Measurements from ENCODE around the gene CDK5. TPM values are rescaled to one million over a fixed set of nuclear protein-coding genes. Genes with fewer than 3 reads are reported as not detected.
A peak's percentile ranks its signal among the peaks of the same experiment; 100 is the strongest.
"Not testable (repeated sequence)": the region's sequence is repeated elsewhere in the genome, so short reads cannot be mapped to it uniquely, and the experiment has no call there.

CDK5 gene
- total RNA-seq, 5 donors from 2014 or later (not counting 1 experiment from before 2014, with no cell fraction given) = 5.3 to 8.4 (median 6.5) TPM

- peaks cover 50 to 98% of the 10 kb centered on the region in 2 experiments for H3K4me1 ChIP-seq (ENCODE audit: control insufficient read depth in 1 of 2, extremely low read depth in 1 of 2, insufficient read depth in 2 of 2, low read length in 2 of 2)
- ATAC-seq (replicated peaks in 1 of 4) (no peak), DNase-seq (peak in 1 of 35 experiments; percentile 54)
- Mint-ChIP-seq H3K4me1 (peaks cover 76 to 92% (median 80%) of the 10 kb centered on the region in 3 donors), H3K27ac (peak overlapping the region; percentile 91 to 95), H3K27me3 (peaks cover 0 to 2% of the 10 kb centered on the region in 2 donors), H3K36me3 (peaks cover 10% of the 10 kb centered on the region), H3K9me3 (no peaks in the 10 kb centered on the region), H3K4me3 (peak overlapping the region; percentile 58 to 84 (median 71))
- POLR2A ChIA-PET = interaction anchor here in 1 of 2 donors (1.1 kb wide), 1 partner anchor 15 kb away, joined by 11 read pairs; the partner anchor contains the start of gene ABCB8
- H3K4me3 ChIP-seq (ENCODE audit: control insufficient read depth in 1 of 2, extremely low read depth in 1 of 2, low read length in 1 of 2) = peak overlapping the region in 1 of 2 donors; percentile 30
- CTCF ChIA-PET = interaction anchor here in 1 of 2 donors (1.1 kb wide), 1 partner anchor 15 kb away, joined by 19 read pairs; the partner anchor contains the start of gene ABCB8
- H3K27ac ChIP-seq (ENCODE audit: low read length) = peak overlapping the region; percentile 95
- no peaks in the 10 kb centered on the region for H3K9me3 ChIP-seq
- 73% methylated on average over 20 of the region's 23 CpGs for WGBS (ENCODE audit: insufficient coverage)
- peaks cover 0 to 10% of the 10 kb centered on the region in 2 experiments for H3K27me3 ChIP-seq (replicated peaks in 1 of 2; ENCODE audit: control insufficient read depth in 2 of 2, extremely low read depth in 1 of 2, insufficient read depth in 2 of 2, low read length in 1 of 2)
- no peaks in the 10 kb centered on the region for H3K36me3 ChIP-seq (ENCODE audit: control insufficient read depth in 2 of 2, extremely low read depth in 1 of 2, insufficient read depth in 1 of 2, low read length in 1 of 2)
Measured at GRCh38 chr7:151012911-151013347, 44.8 kb downstream of the CDK5 start.

DNA sequence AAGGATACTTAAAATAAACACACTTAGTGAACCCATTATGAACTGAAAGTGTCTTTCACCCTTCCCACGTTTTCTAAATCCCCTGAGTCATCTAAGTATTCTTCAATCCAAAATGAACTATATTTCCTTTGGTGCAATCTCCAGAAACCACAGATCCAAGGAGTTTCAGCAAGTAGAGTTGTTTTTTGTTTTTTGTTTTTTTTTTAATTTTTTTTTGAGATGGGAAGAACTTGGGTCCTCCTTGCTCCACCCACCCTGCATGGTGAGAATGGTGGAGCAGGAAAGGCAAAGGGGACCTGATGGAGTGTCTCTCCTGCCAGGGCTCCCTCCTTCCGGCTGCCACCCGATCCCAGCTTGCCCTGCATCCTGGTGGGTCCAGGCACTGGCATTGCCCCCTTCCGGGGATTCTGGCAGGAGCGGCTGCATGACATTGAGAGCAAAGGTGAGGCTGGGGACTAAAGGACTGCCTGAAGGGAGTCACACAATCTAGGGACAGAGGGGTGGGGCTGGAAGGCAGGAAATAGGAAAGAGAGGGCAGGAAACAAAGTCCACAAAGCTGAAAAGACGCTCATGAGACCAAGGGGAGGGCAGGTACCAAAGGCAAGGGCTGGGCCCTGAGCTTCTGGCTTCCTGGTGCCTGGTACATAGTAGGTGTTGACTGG, 45.5 kb downstream of the CDK5 start:
- H3K4me3 Mint-ChIP-seq = peak overlapping the region; percentile 58 to 84 (median 71)
- WGBS (ENCODE audit: insufficient coverage) = 84% methylated on average over 5 of the region's 6 CpGs
- ATAC-seq (replicated peaks in 1 of 4) = no peak

DNA sequence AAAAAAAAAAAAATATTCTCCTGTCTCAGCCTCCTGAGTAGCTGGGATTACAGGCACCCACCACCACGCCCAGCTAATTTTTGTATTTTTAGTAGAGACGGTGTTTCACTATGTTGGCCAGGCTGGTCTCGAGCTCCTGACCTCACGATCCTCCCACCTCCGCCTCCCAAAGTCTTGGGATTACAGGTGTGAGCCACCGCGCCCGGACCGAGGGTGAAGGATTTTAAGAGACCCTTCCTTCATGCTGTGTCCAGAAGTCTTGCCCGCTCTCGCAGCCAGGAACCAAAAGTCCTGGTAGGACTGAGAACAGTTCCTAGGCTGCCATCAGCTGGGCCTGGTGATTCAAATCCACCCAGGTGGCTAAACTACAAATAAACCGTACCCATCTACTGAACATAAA, 46.1 kb downstream of the CDK5 start:
- not testable (repeated sequence) for H3K9me3 ChIP-seq; DNase-seq; ATAC-seq (replicated peaks in 1 of 4); H3K4me3 ChIP-seq (ENCODE audit: control insufficient read depth in 1 of 2, extremely low read depth in 1 of 2, low read length in 1 of 2); H3K27me3 ChIP-seq (replicated peaks in 1 of 2; ENCODE audit: control insufficient read depth in 2 of 2, extremely low read depth in 1 of 2, insufficient read depth in 2 of 2, low read length in 1 of 2); H3K36me3 ChIP-seq (ENCODE audit: control insufficient read depth in 2 of 2, extremely low read depth in 1 of 2, insufficient read depth in 1 of 2, low read length in 1 of 2); H3K9me3 Mint-ChIP-seq; H3K36me3 Mint-ChIP-seq; H3K27me3 Mint-ChIP-seq
- Mint-ChIP-seq H3K4me1 (peaks cover 76 to 90% (median 79%) of the 10 kb centered on the region in 3 donors), H3K27ac (peak overlapping the region; percentile 91 to 95), H3K4me3 (peak overlapping the region in 2 of 3 donors; percentile 60 to 84)
- POLR2A ChIA-PET = interaction anchor here in 1 of 2 donors (1.8 kb wide), 1 partner anchor 17 kb away, joined by 4 read pairs; the partner anchor contains the start of gene ABCB8
- WGBS (ENCODE audit: insufficient coverage) = 98% methylated on average over 8 of the region's 12 CpGs
- Histone ChIP-seq H3K27ac (ENCODE audit: low read length) (peak overlapping the region; percentile 95), H3K4me1 (ENCODE audit: control insufficient read depth in 1 of 2, extremely low read depth in 1 of 2, insufficient read depth in 2 of 2, low read length in 2 of 2) (peaks cover 51 to 98% of the 10 kb centered on the region in 2 experiments)
- CTCF ChIA-PET = interaction anchor here in 1 of 2 donors (1.7 kb wide), 1 partner anchor 49 kb away, joined by 6 read pairs; no protein-coding TSS in a partner anchor

More for the DNA sequence above, 45.5 kb downstream of the CDK5 start:
- POLR2A ChIA-PET = interaction anchor here in 1 of 2 donors (1.8 kb wide), 1 partner anchor 16 kb away, joined by 4 read pairs; the partner anchor contains the start of gene ABCB8
- peak overlapping the region; percentile 91 to 95 for H3K27ac Mint-ChIP-seq
- Histone ChIP-seq H3K27me3 (replicated peaks in 1 of 2; ENCODE audit: control insufficient read depth in 2 of 2, extremely low read depth in 1 of 2, insufficient read depth in 2 of 2, low read length in 1 of 2) (peaks cover 0 to 7% of the 10 kb centered on the region in 2 experiments), H3K36me3 (ENCODE audit: control insufficient read depth in 2 of 2, extremely low read depth in 1 of 2, insufficient read depth in 1 of 2, low read length in 1 of 2) (no peaks in the 10 kb centered on the region), H3K27ac (ENCODE audit: low read length) (peak overlapping the region; percentile 95), H3K9me3 (no peaks in the 10 kb centered on the region), H3K4me3 (ENCODE audit: control insufficient read depth in 1 of 2, extremely low read depth in 1 of 2, low read length in 1 of 2) (no peak overlapping the region), H3K4me1 (ENCODE audit: control insufficient read depth in 1 of 2, extremely low read depth in 1 of 2, insufficient read depth in 2 of 2, low read length in 2 of 2) (peaks cover 51 to 98% of the 10 kb centered on the region in 2 experiments)
- no peaks in the 10 kb centered on the region for H3K9me3 Mint-ChIP-seq
- no peak for DNase-seq
- H3K27me3 Mint-ChIP-seq = peaks cover 0 to 2% of the 10 kb centered on the region in 2 donors
- H3K4me1 Mint-ChIP-seq = peaks cover 76 to 92% (median 80%) of the 10 kb centered on the region in 3 donors
- CTCF ChIA-PET = interaction anchor here (0.5 to 1.7 kb wide), 2 partner anchors 49 to 97 kb away, joined by 4 to 6 read pairs; no protein-coding TSS in a partner anchor
- peaks cover 10% of the 10 kb centered on the region for H3K36me3 Mint-ChIP-seq

- no peaks in the 10 kb centered on the region for H3K36me3 ChIP-seq (ENCODE audit: control insufficient read depth in 2 of 2, extremely low read depth in 1 of 2, insufficient read depth in 1 of 2, low read length in 1 of 2)
- Mint-ChIP-seq H3K4me3 (peak overlapping the region in 2 of 3 donors; percentile 51 to 76), H3K9me3 (no peaks in the 10 kb centered on the region), H3K4me1 (peaks cover 75 to 88% (median 76%) of the 10 kb centered on the region in 3 donors), H3K27me3 (peaks cover 0 to 2% of the 10 kb centered on the region in 2 donors), H3K27ac (peak overlapping the region; percentile 88), H3K36me3 (peaks cover 10% of the 10 kb centered on the region)
- peak overlapping the region; percentile 85 for H3K27ac ChIP-seq (ENCODE audit: low read length)
- CTCF ChIA-PET = interaction anchor here (0.5 to 1.7 kb wide), 6 partner anchors 8 to 1164 kb away, joined by 3 to 6 read pairs (median 4); partner anchors contain the start of gene ABCB8 (in 1 of the 2)
- H3K9me3 ChIP-seq = no peaks in the 10 kb centered on the region
- DNase-seq (peak in 1 of 35 experiments; percentile 37), ATAC-seq (replicated peaks in 1 of 4) (no peak)
- H3K27me3 ChIP-seq (replicated peaks in 1 of 2; ENCODE audit: control insufficient read depth in 2 of 2, extremely low read depth in 1 of 2, insufficient read depth in 2 of 2, low read length in 1 of 2) = peaks cover 0 to 7% of the 10 kb centered on the region in 2 experiments
- peaks cover 51 to 95% of the 10 kb centered on the region in 2 experiments for H3K4me1 ChIP-seq (ENCODE audit: control insufficient read depth in 1 of 2, extremely low read depth in 1 of 2, insufficient read depth in 2 of 2, low read length in 2 of 2)
- POLR2A ChIA-PET = interaction anchor here in 1 of 2 donors (1.8 kb wide), 1 partner anchor 17 kb away, joined by 4 read pairs; the partner anchor contains the start of gene ABCB8
- WGBS (ENCODE audit: insufficient coverage) = 43% methylated on average over 1 of the region's 1 CpG
- H3K4me3 ChIP-seq (ENCODE audit: control insufficient read depth in 1 of 2, extremely low read depth in 1 of 2, low read length in 1 of 2) = no peak overlapping the region
Measured at GRCh38 chr7:151011097-151011409, 46.6 kb downstream of the CDK5 start.

DNA sequence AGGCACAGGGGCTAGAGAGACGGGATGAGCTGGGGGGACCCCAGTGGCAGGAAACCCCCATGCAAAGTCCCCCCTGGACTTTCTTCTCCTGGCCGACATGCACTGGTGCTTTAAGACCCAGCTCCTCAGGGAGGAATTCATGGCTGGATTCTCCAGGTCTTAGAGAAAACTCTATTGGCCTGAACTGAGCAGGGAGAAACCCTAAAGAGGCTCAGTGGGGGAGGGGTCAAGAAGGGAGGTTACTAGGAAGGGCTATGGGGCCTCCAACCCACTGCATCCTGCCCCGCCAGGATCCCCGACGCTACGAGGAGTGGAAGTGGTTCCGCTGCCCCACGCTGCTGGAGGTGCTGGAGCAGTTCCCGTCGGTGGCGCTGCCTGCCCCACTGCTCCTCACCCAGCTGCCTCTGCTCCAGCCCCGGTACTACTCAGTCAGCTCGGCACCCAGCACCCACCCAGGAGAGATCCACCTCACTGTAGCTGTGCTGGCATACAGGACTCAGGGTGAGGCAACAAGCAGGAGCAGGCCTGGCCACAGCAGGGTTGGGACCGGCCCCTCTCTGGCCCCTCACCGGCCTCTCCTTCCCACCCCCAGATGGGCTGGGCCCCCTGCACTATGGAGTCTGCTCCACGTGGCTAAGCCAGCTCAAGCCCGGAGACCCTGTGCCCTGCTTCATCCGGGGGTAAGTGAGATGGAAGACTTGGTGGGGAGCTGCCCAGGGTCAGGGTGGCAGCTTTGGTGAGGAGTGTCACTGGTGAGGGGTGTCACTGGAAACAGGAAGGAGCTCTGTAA, 47.2 kb downstream of the CDK5 start:
- DNase-seq (peak in 17 of 35 experiments; percentile 23 to 59 (median 40)), ATAC-seq (replicated peaks in 1 of 4) (peak; percentile 7 to 14 (median 10))
- peak overlapping the region; percentile 13 to 76 (median 51) for H3K4me3 Mint-ChIP-seq
- H3K27ac Mint-ChIP-seq = peak overlapping the region; percentile 88
- Histone ChIP-seq H3K27me3 (replicated peaks in 1 of 2; ENCODE audit: control insufficient read depth in 2 of 2, extremely low read depth in 1 of 2, insufficient read depth in 2 of 2, low read length in 1 of 2) (peaks cover 0 to 3% of the 10 kb centered on the region in 2 experiments), H3K4me3 (ENCODE audit: control insufficient read depth in 1 of 2, extremely low read depth in 1 of 2, low read length in 1 of 2) (peak overlapping the region in 1 of 2 donors; percentile 29), H3K27ac (ENCODE audit: low read length) (peak overlapping the region; percentile 85), H3K9me3 (no peaks in the 10 kb centered on the region), H3K36me3 (ENCODE audit: control insufficient read depth in 2 of 2, extremely low read depth in 1 of 2, insufficient read depth in 1 of 2, low read length in 1 of 2) (no peaks in the 10 kb centered on the region), H3K4me1 (ENCODE audit: control insufficient read depth in 1 of 2, extremely low read depth in 1 of 2, insufficient read depth in 2 of 2, low read length in 2 of 2) (peaks cover 48 to 90% of the 10 kb centered on the region in 2 experiments)
- peaks cover 9% of the 10 kb centered on the region for H3K36me3 Mint-ChIP-seq
- no peaks in the 10 kb centered on the region for H3K9me3 Mint-ChIP-seq
- peaks cover 0 to 2% of the 10 kb centered on the region in 2 donors for H3K27me3 Mint-ChIP-seq
- CTCF ChIA-PET = interaction anchor here (0.5 to 1.7 kb wide), 7 partner anchors 9 to 1164 kb away, joined by 3 to 6 read pairs (median 3); partner anchors contain the start of gene ABCB8 (in 1 of the 2)
- POLR2A ChIA-PET = interaction anchor here in 1 of 2 donors (1.8 kb wide), 1 partner anchor 18 kb away, joined by 4 read pairs; the partner anchor contains the start of gene ABCB8
- 22% methylated on average over 13 of the region's 18 CpGs for WGBS (ENCODE audit: insufficient coverage)
- peaks cover 71 to 87% (median 71%) of the 10 kb centered on the region in 3 donors for H3K4me1 Mint-ChIP-seq

All from T-cell (primary cell).